Gastroesophageal sphincter (tissue), 3 donors: ENCODE results near the gene RECQL5.

Experiments
- EP300 ChIP-seq: sonication (generic); formaldehyde crosslinking; IDR thresholded peaks from one replicate; pipeline ENCODE4 v1.6.1; 2017; ENCODE audit warnings: antibody characterized with exemption, mild to moderate bottlenecking
- TF ChIP-seq, protein P1 (sequence below), 4 experiments: fragments of 200-600 bp in 2 of 4; fragments of 450-650 bp in 2 of 4; sonication (generic) in 1 of 4; IDR thresholded peaks; one replicate each; pipeline ENCODE4 v1.5.1; 2017 to 2019; ENCODE audit warnings: antibody characterized with exemption in 4 of 4, mild to moderate bottlenecking in 2 of 4, moderate library complexity in 2 of 4

DNA sequence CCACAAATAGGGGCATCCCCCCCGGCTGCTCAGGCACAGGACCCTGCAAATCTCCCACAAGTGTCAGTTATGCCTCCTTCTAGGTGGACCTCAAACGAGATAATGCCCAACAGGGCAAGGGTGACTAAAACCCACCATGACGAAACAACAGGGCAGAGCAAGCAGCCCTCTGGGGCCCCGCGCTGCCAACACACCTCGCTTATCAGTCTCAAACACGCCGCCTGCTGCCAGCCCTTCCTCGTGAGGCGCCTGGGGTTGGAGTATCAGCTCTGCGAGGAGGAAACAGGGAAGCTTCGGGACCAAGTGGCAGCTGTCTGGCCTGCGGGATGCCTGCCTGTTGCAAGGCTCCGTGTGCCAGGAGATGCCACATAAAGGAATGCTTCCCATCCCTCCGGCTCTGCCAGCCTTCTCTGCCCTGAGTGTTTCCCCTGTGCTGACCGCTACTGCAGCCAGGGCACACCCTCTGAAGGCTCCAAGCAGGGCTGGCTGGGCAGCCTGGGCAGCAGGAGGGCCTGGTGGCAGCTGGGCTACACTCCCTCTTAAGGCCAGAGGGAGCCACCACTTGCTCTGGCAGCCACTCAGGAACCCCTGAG, 31.2 kb downstream of the RECQL5 start:
- no peak for TF ChIP-seq EP300
- TF ChIP-seq, protein P1, sequence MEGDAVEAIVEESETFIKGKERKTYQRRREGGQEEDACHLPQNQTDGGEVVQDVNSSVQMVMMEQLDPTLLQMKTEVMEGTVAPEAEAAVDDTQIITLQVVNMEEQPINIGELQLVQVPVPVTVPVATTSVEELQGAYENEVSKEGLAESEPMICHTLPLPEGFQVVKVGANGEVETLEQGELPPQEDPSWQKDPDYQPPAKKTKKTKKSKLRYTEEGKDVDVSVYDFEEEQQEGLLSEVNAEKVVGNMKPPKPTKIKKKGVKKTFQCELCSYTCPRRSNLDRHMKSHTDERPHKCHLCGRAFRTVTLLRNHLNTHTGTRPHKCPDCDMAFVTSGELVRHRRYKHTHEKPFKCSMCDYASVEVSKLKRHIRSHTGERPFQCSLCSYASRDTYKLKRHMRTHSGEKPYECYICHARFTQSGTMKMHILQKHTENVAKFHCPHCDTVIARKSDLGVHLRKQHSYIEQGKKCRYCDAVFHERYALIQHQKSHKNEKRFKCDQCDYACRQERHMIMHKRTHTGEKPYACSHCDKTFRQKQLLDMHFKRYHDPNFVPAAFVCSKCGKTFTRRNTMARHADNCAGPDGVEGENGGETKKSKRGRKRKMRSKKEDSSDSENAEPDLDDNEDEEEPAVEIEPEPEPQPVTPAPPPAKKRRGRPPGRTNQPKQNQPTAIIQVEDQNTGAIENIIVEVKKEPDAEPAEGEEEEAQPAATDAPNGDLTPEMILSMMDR (IDR thresholded peaks at IDR 0.05): no peak
